ENCODE data around the gene ZNF883.

The ZNF883 gene

DNA sequence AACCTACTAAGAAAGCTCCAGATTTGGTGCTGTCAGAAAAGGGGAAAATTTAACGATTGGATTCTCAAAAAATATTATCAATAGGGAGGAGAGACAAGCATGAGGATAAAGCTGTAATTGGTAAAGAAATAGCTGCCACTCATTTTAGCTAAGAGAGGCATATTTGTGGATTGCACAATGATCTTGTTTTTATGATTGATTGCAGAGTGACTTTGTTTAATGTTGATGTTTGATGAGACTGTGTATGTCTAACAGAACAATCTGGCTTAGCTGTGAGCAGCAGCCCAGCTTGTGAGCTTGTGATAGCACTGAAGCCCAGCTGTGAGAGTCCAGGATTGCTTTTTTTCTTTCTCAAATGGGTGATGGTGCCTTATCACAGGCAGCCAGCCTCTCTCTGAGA is 56.4 kb downstream of the ZNF883 start:
- H3K4me3 ChIP-seq (ENCODE audit: low read depth, low read length): no peak overlapping the region

DNA sequence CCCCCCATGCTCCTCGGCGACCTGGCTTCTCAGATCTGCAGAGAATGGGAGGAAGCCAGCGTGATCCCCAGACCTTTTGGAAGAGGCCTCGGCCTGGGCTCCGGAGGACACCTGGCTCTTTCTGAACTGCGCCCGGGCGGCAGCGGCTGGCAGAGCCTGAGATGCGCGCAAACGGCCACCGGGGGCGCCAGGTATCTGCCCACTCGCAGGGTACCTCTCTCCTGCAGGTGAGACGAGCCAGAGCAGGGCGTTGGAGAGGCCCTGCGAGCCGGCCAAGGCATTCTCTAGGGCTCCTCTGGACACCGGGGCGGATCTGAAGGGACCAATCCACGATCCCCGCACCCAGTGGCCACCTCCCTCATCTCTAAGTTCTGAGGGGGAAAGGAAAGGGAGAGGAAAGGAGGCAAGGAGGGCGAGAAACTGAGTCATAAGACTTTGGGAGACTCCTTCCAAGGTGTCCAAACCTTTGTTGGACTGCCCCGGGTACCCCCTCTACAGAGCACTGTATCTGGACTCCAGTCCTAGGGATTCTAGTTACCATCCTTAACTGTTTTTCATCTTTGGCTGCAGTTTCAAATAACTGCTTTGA is 66.3 kb downstream of the ZNF883 start:
- H3K4me3 ChIP-seq (ENCODE audit: low read depth, low read length): no peak overlapping the region
- TF ChIP-seq, protein P1, sequence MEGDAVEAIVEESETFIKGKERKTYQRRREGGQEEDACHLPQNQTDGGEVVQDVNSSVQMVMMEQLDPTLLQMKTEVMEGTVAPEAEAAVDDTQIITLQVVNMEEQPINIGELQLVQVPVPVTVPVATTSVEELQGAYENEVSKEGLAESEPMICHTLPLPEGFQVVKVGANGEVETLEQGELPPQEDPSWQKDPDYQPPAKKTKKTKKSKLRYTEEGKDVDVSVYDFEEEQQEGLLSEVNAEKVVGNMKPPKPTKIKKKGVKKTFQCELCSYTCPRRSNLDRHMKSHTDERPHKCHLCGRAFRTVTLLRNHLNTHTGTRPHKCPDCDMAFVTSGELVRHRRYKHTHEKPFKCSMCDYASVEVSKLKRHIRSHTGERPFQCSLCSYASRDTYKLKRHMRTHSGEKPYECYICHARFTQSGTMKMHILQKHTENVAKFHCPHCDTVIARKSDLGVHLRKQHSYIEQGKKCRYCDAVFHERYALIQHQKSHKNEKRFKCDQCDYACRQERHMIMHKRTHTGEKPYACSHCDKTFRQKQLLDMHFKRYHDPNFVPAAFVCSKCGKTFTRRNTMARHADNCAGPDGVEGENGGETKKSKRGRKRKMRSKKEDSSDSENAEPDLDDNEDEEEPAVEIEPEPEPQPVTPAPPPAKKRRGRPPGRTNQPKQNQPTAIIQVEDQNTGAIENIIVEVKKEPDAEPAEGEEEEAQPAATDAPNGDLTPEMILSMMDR (IDR thresholded peaks at IDR 0.05; ENCODE audit: borderline replicate concordance, insufficient read depth, low read depth, low read length): peak; percentile 16; the same call in 1 of the 2 replicates

More for the DNA sequence above, 56.4 kb downstream of the ZNF883 start:
- TF ChIP-seq, protein P1 (IDR thresholded peaks at IDR 0.05; ENCODE audit: borderline replicate concordance, insufficient read depth, low read depth, low read length): no peak

DNA sequence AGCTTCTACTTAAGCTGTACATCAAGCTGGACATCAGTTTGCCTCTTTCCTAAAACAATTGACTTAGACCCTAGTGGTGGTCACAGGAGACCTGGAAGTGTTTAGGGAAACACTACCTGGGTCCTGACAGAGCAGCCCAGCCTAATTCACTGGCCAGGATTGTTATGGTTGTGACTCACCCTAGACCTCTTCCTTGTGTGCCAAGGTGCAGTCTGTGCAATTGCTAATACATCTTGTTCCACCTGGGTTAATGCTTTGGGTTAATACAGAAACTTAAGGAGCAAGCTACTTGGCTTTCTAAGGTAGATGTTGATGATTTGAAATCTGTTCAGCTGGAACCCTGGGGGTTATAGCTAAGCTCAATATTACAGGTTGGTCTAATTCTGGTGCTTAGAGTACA is 72.6 kb downstream of the ZNF883 start:
- no peak overlapping the region for H3K4me3 ChIP-seq (ENCODE audit: low read depth, low read length)
- TF ChIP-seq, protein P1 (IDR thresholded peaks at IDR 0.05; ENCODE audit: borderline replicate concordance, insufficient read depth, low read depth, low read length): no peak

DNA sequence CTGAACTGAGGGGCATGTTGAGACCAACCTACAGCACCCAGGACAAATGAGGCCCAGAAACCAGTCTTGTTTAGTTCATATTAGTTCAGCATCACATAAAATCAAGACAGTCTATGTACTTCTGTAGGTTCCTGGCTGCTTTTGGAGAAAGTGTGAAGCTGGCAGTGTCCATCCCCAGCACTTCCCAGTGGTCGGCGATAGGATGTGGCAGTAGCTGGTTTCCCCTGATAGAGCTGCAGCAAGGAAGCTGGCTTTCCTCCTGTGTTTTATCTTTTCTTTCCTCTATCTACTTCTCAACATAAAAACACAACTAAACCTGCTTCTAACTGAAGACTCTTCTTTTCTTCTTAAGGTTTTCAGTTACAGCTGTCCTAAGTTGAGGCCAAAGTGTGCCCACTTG is 78.3 kb downstream of the ZNF883 start:
- TF ChIP-seq, protein P1 (IDR thresholded peaks at IDR 0.05; ENCODE audit: borderline replicate concordance, insufficient read depth, low read depth, low read length): no peak
- no peak overlapping the region for H3K4me3 ChIP-seq (ENCODE audit: low read depth, low read length)

DNA sequence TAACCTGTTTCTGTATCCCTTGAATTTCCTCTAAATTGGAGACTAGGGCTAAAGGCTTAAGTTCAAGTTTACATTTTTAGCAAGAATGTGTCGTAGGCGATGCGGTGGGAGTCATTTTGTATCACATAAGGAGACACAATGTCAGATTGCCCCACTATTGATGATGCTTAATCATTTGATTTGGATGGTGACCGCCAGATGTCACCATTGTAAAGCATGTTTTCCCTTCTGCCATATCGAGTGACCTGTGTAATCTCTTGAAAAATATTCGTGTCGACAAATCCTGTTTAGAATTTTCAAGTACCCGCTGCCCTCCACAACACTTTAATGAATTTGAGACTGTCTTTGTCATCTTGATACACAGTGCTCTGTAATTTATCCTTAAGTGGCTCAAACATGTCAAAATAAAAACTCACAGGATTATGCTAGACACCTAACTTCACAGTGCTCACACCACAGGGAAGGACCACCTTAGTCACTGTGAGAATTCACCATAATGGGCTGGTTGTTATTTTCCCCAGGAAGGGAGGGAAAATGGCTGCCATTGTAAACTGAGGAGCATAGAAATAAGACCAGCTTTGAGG is 86.8 kb downstream of the ZNF883 start:
- no peak overlapping the region for H3K4me3 ChIP-seq (ENCODE audit: low read depth, low read length)
- TF ChIP-seq, protein P1 (IDR thresholded peaks at IDR 0.05; ENCODE audit: borderline replicate concordance, insufficient read depth, low read depth, low read length): peak; percentile 33; the same call in 1 of the 2 replicates

DNA sequence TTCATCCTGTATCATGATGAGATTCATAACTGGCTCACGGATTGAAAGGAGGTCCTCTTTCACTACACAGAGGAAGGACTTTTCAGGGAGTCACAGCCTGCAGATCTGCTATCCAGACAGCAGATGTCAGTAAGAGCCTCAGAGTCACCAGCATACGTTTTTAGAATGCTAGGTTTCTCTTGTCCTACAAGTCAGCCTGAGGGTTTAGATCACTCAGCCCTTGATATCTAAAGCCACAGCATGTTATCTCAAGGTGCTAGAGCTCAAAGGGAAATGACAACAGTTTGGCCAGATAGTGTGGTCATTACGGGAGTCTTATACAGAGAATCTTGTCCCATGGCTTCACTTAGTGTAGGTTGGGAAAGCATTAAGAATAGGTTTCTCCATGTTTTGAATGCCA is 90.4 kb downstream of the ZNF883 start:
- TF ChIP-seq, protein P1 (IDR thresholded peaks at IDR 0.05; ENCODE audit: borderline replicate concordance, insufficient read depth, low read depth, low read length): peak; percentile 56; the same call in 1 of the 2 replicates
- H3K4me3 ChIP-seq (ENCODE audit: low read depth, low read length): no peak overlapping the region

DNA sequence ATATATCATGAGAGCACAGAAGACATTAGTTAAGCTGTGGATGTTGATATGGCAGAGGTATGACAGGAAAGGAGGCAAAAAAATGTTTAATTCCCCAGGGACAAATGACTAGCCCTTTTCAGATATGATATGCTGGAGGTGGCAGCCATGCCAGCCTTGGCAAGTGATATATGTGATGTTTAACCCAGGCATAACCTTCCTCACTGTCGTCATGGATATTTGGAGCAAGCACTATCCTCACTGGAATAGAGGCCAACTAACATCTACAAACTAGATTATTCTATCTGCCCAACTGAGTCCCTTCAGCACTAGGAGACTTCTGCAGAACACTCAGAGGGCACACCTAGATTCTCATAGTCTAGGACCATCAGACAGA is 94.0 kb downstream of the ZNF883 start:
- no peak overlapping the region for H3K4me3 ChIP-seq (ENCODE audit: low read depth, low read length)
- TF ChIP-seq, protein P1 (IDR thresholded peaks at IDR 0.05; ENCODE audit: borderline replicate concordance, insufficient read depth, low read depth, low read length): no peak

Data from GM12875 (cell line).